Inferior parietal cortex (tissue), 1 donor: ENCODE data around the gene PALD1.

Experiments used
- DNase-seq: peaks from one replicate; pipeline ENCODE4 v3.0.0-alpha.2; 2016; ENCODE audit errors: extremely low spot score

Gene PALD1

GRCh38 chr10:70589762-70590654 lies 111.4 kb downstream of the PALD1 start:
- DNase-seq: no peak

DNA sequence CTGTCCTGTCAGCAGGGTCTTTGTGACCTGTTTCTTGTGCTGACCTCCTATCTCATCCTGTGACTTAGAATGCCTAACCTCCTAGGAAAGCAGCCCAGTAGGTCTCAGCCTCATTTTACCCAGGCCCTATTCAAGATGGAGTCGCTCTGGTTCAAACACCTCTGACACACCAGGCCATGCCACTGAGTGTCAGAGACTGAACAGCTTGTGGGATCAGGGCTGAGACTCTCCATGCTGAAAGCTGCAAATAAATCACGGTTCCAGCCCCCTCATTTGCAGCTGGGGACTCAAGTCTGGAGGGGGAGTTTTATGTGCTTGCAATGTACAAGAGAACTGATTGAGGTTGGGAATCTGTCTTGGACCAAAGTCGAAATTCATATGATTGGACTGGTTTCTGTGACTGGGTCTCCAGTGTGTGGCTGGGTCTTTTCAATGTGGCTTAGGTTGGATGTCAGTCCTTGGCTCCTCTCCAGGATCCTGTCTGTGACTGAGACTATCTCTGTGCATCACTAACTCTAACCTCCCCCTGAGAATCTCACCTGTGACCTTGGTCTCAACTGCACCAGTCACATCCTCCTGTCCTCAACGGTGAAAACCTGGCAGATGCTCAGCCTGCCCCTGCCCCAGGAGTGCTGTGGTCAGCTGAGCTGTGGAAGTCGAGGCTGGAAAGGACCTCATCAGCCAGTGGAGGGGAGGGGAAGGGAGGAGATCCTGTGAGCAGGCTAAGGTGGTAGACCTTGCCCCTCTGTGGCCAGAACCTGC lies 112.3 kb downstream of the PALD1 start:
- DNase-seq: no peak

DNA sequence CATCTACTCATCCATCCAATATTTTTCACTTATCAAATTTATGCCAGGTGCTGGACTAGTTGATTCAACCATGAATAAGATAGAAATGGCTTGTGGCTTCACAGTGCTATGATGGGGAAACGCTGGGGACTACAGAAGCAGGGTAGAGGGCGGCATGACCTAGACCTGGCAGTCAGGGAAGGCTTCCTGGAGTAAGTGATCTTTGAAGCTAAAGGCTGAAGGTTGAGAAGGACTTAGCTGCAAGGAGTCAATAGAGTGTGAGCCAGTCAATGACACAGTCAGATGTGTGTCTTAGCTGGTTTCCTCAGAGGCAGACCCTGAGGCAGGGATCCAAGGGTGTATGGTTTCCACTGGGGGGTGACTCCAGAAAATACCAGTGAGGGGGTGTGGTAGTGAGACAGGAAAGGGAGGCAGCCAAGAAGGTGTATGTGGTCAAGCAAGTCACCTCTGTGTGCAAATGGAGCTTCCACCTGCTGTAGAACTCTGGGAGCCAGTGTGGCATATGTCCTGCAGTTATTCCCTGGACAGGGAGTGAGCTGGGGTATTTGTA lies 113.7 kb downstream of the PALD1 start:
- DNase-seq: no peak

DNA sequence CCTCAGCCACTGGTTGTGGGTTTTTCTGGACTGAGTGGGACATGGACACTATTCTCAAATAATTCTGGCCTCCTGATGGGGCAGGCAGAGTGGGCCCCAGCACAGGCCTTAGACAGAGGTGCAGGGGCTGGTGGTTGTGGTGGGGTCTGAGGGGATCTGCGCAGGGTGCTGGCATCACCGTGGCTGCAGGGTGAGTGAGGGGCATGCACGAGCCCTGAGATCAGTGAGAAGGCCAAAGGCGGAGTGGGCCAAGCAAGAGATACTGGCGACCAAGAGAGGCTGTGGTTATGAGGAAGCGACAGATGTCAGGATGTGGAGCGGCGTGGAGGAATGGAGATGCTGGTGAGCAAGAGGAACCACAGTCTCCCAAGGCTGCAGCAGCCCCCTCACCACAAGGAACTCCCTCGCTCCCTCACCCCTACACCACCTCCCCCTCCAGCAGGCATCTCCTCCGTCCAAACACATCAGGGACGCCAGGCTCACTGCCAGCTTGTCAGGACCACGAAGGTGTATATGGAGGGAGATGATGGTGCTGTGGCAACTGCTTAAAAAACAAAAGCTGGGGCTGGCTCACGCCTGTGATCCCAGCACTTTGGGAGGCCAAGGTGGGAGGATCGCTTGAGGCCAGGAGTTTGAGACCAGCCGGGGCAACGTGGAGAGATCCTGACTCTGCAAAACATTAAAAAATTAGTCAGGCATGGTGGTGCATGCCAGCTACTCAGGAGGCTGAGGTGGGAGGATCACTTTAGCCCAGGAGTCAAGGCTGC lies 114.4 kb downstream of the PALD1 start:
- no peak for DNase-seq

GRCh38 chr10:70593513-70593890 lies 114.9 kb downstream of the PALD1 start:
- DNase-seq: no peak

- DNase-seq: no peak
Measured at GRCh38 chr10:70594161-70594560, 115.6 kb downstream of the PALD1 start.

DNA sequence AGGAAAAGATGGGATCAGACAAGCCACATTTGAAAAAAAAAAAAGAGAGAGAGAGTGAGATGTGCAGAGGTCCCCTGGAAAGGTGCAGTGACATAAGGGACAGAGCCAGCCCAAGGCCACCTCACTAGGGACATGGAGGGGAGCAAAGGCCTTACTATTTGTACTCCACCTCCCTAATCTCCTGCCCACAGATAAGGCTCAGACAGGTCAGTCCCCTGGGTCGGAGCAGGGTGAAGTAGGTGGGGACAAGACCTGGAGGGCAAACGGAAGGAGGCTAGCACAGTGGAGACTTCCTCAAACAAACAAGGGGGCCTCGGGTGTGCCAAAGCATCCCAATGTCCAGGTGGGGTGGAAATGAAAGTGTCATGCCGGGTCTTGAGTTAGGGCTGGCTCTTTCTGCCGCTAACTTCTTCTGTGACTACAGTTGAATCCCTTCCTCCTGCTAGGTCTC lies 117.0 kb downstream of the PALD1 start:
- no peak for DNase-seq

GRCh38 chr10:70596110-70596798 lies 117.7 kb downstream of the PALD1 start:
- peak; percentile 48 for DNase-seq

DNA sequence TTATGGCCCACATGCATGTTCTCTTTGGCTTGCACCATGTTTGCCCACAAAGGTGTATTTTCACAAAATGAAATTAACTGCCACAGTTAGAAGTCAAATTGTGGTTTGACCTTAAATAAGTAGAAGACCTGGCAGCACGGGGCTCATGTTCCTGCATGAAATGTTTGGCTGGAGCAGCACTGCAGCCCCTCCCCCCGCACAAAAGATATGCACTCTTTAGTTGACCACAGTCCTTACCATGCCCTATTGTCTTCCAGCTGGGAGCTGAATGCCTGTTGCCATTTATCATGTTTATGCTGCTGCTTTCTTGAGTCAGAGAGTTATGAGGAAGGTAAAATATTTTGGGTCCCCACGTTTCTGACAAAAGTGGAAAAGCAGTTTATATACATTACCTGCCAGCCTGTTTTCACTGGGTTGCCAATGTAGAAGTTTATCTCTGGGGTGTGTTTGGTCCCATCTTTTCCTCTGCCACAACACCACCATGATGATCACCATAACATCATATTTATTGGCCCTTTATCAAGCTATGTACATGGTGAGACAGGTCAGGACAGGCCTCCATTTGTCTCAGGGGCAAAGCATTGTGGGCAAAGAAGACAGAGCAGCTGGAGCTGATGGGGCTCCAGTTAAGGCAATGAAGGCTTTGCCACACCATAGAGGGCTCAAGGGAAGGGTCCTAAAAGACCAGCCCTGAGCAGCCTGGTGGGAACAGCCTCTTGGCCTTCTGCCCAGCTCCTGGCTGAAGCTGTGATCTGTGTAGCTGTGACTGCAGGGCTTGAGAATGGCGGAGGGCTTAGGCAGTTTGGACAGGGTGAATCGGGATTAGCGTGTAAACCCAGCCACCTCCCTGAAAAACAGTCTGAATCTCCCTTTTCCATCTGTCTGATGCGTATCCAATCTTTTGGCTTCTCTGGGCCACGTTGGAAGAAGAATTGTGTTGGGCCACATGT lies 118.6 kb downstream of the PALD1 start:
- no peak for DNase-seq

DNA sequence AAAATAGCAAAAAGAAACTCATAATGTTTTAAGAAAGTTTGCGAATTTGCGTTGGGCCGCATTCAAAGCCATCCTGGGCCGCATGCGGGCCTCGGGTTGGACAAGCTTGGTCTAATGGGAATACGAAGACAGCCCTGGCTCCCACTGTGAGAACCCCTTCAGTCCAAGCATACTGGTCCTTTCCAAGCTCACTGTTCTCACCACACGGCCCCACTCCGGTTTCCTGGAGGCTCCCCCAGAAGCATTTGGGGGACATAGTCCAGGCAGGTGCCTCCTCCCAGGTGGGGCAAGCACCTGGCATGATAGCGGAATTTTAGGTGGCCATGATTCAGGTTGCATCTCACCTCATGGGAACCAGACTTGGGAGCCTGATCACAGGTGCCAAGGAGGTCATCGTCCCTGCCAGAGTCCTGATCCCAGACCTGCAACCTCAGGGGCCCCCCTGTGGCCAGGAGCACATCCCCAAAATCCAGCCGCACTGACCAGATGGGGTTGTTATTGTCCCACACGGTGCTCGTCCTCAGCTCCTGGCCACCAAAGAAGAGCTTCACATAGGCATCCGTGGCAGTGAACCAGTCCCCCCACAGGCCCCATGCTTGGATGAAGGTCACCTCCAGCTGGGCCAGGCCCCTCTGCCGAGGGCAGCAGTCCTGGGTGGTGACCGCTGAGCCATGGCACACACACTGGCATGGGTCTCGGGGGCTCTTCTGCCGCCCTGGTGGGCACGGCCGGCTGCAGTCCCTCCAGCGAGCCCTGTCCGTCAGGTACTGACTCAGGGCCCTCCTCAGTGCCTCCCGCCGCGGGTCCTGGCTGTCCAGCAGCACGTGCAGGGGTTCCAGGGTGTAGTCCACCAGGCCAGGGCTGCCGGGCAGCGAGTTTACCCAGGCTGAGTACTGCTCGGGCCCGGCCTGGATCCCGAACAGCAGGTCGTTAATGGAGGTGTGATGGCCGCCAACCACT lies 119.6 kb downstream of the PALD1 start:
- DNase-seq: no peak

- DNase-seq: no peak
Measured at GRCh38 chr10:70598857-70599295, 120.3 kb downstream of the PALD1 start.

GRCh38 chr10:70599319-70599718 lies 120.8 kb downstream of the PALD1 start:
- DNase-seq: no peak

GRCh38 chr10:70599791-70600190 lies 121.2 kb downstream of the PALD1 start:
- DNase-seq: no peak

DNA sequence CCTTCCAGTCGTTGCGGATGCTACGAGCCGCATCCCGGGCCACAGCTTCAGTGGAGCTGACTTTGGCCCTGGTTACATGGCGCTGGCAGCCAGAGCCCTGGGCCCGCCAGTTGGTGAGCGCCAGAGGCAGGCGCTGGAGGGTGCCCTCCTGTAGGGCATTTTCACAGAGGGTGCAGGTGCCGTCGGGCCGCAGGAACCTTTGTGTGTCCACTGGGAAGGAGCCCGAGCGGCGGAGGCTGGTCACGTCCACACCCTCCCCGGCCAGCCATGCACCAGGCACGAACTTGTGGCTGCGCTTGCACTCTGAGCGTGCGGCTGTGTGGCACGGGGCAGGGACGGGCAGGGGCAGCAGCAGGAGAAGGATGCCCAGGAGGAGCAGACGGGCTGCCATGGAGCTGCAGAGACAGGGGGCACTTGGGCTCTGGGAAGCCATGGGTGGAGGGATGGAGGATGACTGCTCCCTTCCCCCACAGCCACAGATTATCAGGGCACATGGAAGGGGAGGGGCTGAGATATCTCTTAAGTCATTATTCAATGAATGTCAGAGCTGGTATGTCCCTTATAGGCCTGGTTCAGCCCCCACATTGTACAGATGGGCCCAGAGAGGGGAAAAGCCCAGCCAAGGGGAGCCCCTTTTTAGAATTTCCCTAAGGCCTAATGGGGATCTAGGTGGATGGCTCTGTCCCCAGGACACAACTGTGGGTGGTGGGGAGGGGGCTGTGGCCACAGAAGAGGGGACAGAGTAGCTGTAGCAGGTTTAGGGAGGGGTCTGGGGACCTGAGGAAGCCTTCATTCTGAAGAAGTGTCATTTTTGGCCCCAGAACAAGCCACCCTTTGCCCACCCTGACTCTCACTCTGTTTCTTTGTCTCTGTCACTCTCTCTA lies 122.2 kb downstream of the PALD1 start:
- DNase-seq: no peak

DNA sequence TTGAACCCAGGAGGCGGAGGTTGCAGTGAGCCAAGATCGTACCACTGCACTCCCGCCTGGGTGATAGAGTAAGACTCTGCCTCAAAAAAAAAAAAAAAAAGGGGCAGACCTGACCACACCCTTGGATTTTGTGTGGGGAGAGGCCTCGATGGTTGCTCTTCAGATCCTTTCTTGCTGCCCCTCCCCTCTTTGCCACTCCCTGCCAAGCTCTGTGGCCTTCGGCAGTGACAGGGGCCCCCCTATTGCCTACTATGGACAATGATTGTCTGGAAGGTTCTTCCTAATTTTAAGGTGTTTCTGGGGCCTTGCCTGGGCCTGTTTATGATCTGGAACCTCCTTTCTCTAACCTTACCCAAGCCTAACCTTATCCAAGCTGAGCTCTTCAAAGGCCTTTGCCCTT lies 123.2 kb downstream of the PALD1 start:
- DNase-seq: no peak

GRCh38 chr10:70602665-70603448 lies 124.3 kb downstream of the PALD1 start, which contains the start of gene PRF1:
PRF1 (minus strand) TSS chr10:70602741; CDS start chr10:70600902, 1,839 bp downstream.
- DNase-seq: no peak

DNA sequence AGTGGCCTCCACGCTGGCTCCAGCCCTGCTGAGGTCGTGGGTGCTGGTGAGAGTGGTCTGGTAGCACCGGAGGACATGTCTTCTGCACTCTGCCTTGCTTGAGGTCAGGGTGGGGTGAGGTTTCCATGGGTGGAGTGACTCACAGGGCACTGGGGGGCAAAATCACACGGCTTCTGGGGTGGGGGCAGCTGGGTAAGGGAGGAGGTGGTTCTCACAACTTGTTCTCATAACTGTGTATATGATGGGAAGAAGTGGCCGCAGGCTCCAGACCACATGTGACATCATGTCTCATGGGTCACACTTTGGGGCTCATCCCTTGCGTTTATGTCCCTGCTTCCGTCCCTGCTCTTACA lies 124.9 kb downstream of the PALD1 start:
- DNase-seq: no peak
